ENCODE measurements around the gene XPNPEP1.

- TF ChIP-seq, protein P1, sequence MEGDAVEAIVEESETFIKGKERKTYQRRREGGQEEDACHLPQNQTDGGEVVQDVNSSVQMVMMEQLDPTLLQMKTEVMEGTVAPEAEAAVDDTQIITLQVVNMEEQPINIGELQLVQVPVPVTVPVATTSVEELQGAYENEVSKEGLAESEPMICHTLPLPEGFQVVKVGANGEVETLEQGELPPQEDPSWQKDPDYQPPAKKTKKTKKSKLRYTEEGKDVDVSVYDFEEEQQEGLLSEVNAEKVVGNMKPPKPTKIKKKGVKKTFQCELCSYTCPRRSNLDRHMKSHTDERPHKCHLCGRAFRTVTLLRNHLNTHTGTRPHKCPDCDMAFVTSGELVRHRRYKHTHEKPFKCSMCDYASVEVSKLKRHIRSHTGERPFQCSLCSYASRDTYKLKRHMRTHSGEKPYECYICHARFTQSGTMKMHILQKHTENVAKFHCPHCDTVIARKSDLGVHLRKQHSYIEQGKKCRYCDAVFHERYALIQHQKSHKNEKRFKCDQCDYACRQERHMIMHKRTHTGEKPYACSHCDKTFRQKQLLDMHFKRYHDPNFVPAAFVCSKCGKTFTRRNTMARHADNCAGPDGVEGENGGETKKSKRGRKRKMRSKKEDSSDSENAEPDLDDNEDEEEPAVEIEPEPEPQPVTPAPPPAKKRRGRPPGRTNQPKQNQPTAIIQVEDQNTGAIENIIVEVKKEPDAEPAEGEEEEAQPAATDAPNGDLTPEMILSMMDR (IDR thresholded peaks at IDR 0.05; ENCODE audit: low read depth, low read length, poor library complexity, severe bottlenecking) = no peak
- TF ChIP-seq EZH2phosphoT487 (IDR thresholded peaks at IDR 0.05; ENCODE audit: borderline replicate concordance, low read length) = no peak
Observed at GRCh38 chr10:109871476-109871875, 51.8 kb downstream of the XPNPEP1 start.

All from DOHH2 (cell line).